ENCODE data around the gene DAG1. TPM values are rescaled to one million over a fixed set of nuclear protein-coding genes. Genes with fewer than 3 reads are reported as not detected.
A peak's percentile ranks its signal among the peaks of the same experiment; 100 is the strongest.

The DAG1 gene
- total and polyA plus RNA-seq, 10 of the 15 experiments (the other 5 are each of a cell fraction or from before 2014, with no cell fraction given), result 0.33 to 16.3 (median 9.2) TPM

- in situ Hi-C loops (cut with MboI), result no loop called here
Observed at GRCh38 chr3:49427586-49427985, 42.5 kb upstream of the DAG1 start.

GRCh38 chr3:49428752-49429080 is 41.4 kb upstream of the DAG1 start:
- TSS peak; percentile 91 for BruUV-seq (replicated peaks)
- Histone ChIP-seq H3K4me1 (ENCODE audit: control insufficient read depth, insufficient read depth, low read length) (no peaks in the 10 kb centered on the region; the same call in 1 of the 2 replicates), H2AFZ (ENCODE audit: control insufficient read depth, low read depth, low read length) (peak overlapping the region; percentile 96), H3K27me3 (replicated peaks in 1 of 2; ENCODE audit: control insufficient read depth in 2 of 2, insufficient read depth in 2 of 2, low read length in 1 of 2) (no peaks in the 10 kb centered on the region), H3K9ac (ENCODE audit: control insufficient read depth, insufficient read depth, low read length) (peak overlapping the region; percentile 71), H4K20me1 (ENCODE audit: control insufficient read depth, insufficient read depth) (no peaks in the 10 kb centered on the region), H3K4me2 (ENCODE audit: control insufficient read depth, insufficient read depth) (peak overlapping the region; percentile 40), H3K36me3 (ENCODE audit: control insufficient read depth in 2 of 2, insufficient read depth in 2 of 2, low read length in 1 of 2) (no peaks in the 10 kb centered on the region), H3K27ac (ENCODE audit: control insufficient read depth, insufficient read depth) (peak overlapping the region; percentile 84), H3K9me3 (replicated peaks; ENCODE audit: control insufficient read depth, insufficient read depth, low read length) (no peaks in the 10 kb centered on the region), H3K79me2 (ENCODE audit: control insufficient read depth, insufficient read depth, low read length) (peaks cover 2% of the 10 kb centered on the region; the same call in 1 of the 2 replicates), H3K4me3 (peak overlapping the region; percentile 59)
- TF ChIP-seq, protein P1, sequence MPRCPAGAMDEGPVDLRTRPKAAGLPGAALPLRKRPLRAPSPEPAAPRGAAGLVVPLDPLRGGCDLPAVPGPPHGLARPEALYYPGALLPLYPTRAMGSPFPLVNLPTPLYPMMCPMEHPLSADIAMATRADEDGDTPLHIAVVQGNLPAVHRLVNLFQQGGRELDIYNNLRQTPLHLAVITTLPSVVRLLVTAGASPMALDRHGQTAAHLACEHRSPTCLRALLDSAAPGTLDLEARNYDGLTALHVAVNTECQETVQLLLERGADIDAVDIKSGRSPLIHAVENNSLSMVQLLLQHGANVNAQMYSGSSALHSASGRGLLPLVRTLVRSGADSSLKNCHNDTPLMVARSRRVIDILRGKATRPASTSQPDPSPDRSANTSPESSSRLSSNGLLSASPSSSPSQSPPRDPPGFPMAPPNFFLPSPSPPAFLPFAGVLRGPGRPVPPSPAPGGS (IDR thresholded peaks at IDR 0.05; ENCODE audit: borderline replicate concordance, insufficient read depth, low read depth, low read length, poor library complexity, severe bottlenecking), result no peak
- 0 out of 2 replicates have a peak, but pooled peaks have one; percentile 3 for TF ChIP-seq RAD21 (IDR thresholded peaks at IDR 0.05; ENCODE audit: insufficient read depth, low read depth, low read length)
- DNase-seq (ENCODE audit: low read depth, low spot score) (no peak), ATAC-seq (peak; percentile 10), FAIRE-seq (no peak)
- in situ Hi-C loops (cut with MboI) (no loop called here), intact Hi-C loops (cut with micrococcal nuclease; ENCODE audit: unreplicated experiment) (loop anchor here (1.0 kb wide), 1 partner anchor 16 kb away; the partner anchor contains the start of gene TCTA)
- ChIA-PET CTCF (interaction anchor here (0.6 to 3.1 kb wide), 7 partner anchors 13 to 336 kb away, joined by 3 to 14 read pairs (median 4); partner anchors contain the start of genes KLHDC8B and USP4), RAD21 (ENCODE audit: unreplicated experiment) (interaction anchor here (0.7 to 1.6 kb wide), 9 partner anchors 14 to 89 kb away, joined by 3 to 21 read pairs (median 7); partner anchors contain the start of genes RHOA, TCTA and USP4), SMC1A (ENCODE audit: uncharacterized antibody, unreplicated experiment) (interaction anchor here (0.8 to 1.4 kb wide), 7 partner anchors 9 to 125 kb away, joined by 3 to 18 read pairs (median 6); partner anchors contain the start of genes RHOA, TCTA and USP4), POLR2A (interaction anchor here (0.5 to 3.6 kb wide), 9 partner anchors 15 to 982 kb away, joined by 3 to 36 read pairs (median 4); partner anchors contain the start of genes ATRIP, RHOA, TCTA and USP4)
- WGBS (ENCODE audit: insufficient coverage, insufficient replicate concordance, low lambda C conversion rate, missing lambda C conversion rate), result 1% methylated on average over 9 of the region's 9 CpGs

More at GRCh38 chr3:49427586-49427985, 42.5 kb upstream of the DAG1 start:
- H3K9me3 ChIP-seq (replicated peaks; ENCODE audit: control insufficient read depth, insufficient read depth, low read length), result no peaks in the 10 kb centered on the region
- intact Hi-C loops (cut with micrococcal nuclease; ENCODE audit: unreplicated experiment), result no loop called here
- no peak overlapping the region for H3K9ac ChIP-seq (ENCODE audit: control insufficient read depth, insufficient read depth, low read length)
- H3K27me3 ChIP-seq (replicated peaks in 1 of 2; ENCODE audit: control insufficient read depth in 2 of 2, insufficient read depth in 2 of 2, low read length in 1 of 2), result no peaks in the 10 kb centered on the region
- no peaks in the 10 kb centered on the region for H3K36me3 ChIP-seq (ENCODE audit: control insufficient read depth in 2 of 2, insufficient read depth in 2 of 2, low read length in 1 of 2)
- ChIA-PET CTCF (interaction anchor here (0.8 kb wide), 1 partner anchor 11 kb away, joined by 3 read pairs; no protein-coding TSS in a partner anchor), RAD21 (ENCODE audit: unreplicated experiment) (interaction anchor here (0.8 to 1.5 kb wide), 2 partner anchors 16 to 76 kb away, joined by 3 to 4 read pairs; no protein-coding TSS in a partner anchor), POLR2A (interaction anchor here (0.7 to 3.6 kb wide), 4 partner anchors 12 to 33 kb away, joined by 3 to 28 read pairs (median 4); partner anchors contain the start of genes RHOA and TCTA), SMC1A (ENCODE audit: uncharacterized antibody, unreplicated experiment) (interaction anchor here (0.6 to 1.5 kb wide), 5 partner anchors 9 to 87 kb away, joined by 3 to 4 read pairs (median 3); no protein-coding TSS in a partner anchor)
- WGBS (ENCODE audit: insufficient coverage, insufficient replicate concordance, low lambda C conversion rate, missing lambda C conversion rate), result 95% methylated on average over 2 of the region's 2 CpGs
- DNase-seq (ENCODE audit: low read depth, low spot score), result no peak
- no peak overlapping the region for H3K4me3 ChIP-seq
- H4K20me1 ChIP-seq (ENCODE audit: control insufficient read depth, insufficient read depth), result no peaks in the 10 kb centered on the region
- no peak overlapping the region for H2AFZ ChIP-seq (ENCODE audit: control insufficient read depth, low read depth, low read length)
- ATAC-seq, result no peak
- no peak for TF ChIP-seq RFX5 (IDR thresholded peaks at IDR 0.05; ENCODE audit: low read depth, low read length)
- TF ChIP-seq SPI1 (IDR thresholded peaks at IDR 0.05; ENCODE audit: borderline replicate concordance, insufficient read depth, low read depth, low read length), result no peak
- no peak for TF ChIP-seq SIX5 (IDR thresholded peaks at IDR 0.05; ENCODE audit: low read depth, low read length, severe bottlenecking)
- no peak for TF ChIP-seq ATF7 (IDR thresholded peaks at IDR 0.05; ENCODE audit: low read depth)
- no peak for TF ChIP-seq STAT1 (conservative IDR thresholded peaks at IDR 0.05)
- peak; percentile 56 for FAIRE-seq
- peaks cover 2% of the 10 kb centered on the region; the same call in 1 of the 2 replicates for H3K79me2 ChIP-seq (ENCODE audit: control insufficient read depth, insufficient read depth, low read length)
- no peak overlapping the region for H3K4me2 ChIP-seq (ENCODE audit: control insufficient read depth, insufficient read depth)
- no peak overlapping the region for H3K27ac ChIP-seq (ENCODE audit: control insufficient read depth, insufficient read depth)
- no peaks in the 10 kb centered on the region; the same call in 1 of the 2 replicates for H3K4me1 ChIP-seq (ENCODE audit: control insufficient read depth, insufficient read depth, low read length)
- no TSS peak for BruUV-seq (replicated peaks)

Data from GM12878 (cell line).